Suppressor macrophage treated with lipopolysaccharide for 4 hours (primary cell): ENCODE measurements around the gene USP17L10.
"Not testable (repeated sequence)": the region's sequence is repeated elsewhere in the genome, so short reads cannot be mapped to it uniquely, and the experiment has no call there.

Experiments used
- DNase-seq: peaks from one replicate; pipeline ENCODE4 v3.0.0-alpha.2; 2020

USP17L10 gene

GRCh38 chr4:9210357-9210756, at the start of gene USP17L10:
Gene USP17L10 (plus strand): TSS chr4:9210657. CDS start chr4:9210657, 0 bp downstream.
- DNase-seq, result not testable (repeated sequence)

- DNase-seq, result not testable (repeated sequence)
These were observed 44.5 kb upstream of the USP17L10 start for GRCh38 chr4:9165990-9166389.

- DNase-seq, result not testable (repeated sequence)
These were observed 40.5 kb upstream of the USP17L10 start, which contains the start of gene FAM90A26 for GRCh38 chr4:9169791-9170459. Gene FAM90A26 (plus strand): TSS chr4:9170409. CDS start chr4:9173173, 2,764 bp downstream.

GRCh38 chr4:9214701-9215100, 4.2 kb downstream of the USP17L10 start:
- not testable (repeated sequence) for DNase-seq

GRCh38 chr4:9215105-9215504, 4.6 kb downstream of the USP17L10 start, which contains the start of gene USP17L11:
Gene USP17L11 (plus strand): TSS chr4:9215405. CDS start chr4:9215405, 0 bp downstream.
- not testable (repeated sequence) for DNase-seq

GRCh38 chr4:9219852-9220251, 9.4 kb downstream of the USP17L10 start, which contains the start of gene USP17L12:
Gene USP17L12 (plus strand): TSS chr4:9220152. CDS start chr4:9220152, 0 bp downstream.
- not testable (repeated sequence) for DNase-seq

GRCh38 chr4:9224596-9224995, 14.1 kb downstream of the USP17L10 start, which contains the start of gene USP17L13:
Gene USP17L13 (plus strand): TSS chr4:9224896. CDS start chr4:9224896, 0 bp downstream.
- not testable (repeated sequence) for DNase-seq

- not testable (repeated sequence) for DNase-seq
These were observed 19.8 kb downstream of the USP17L10 start for GRCh38 chr4:9230249-9230648.

- not testable (repeated sequence) for DNase-seq
These were observed 23.6 kb downstream of the USP17L10 start, which contains the start of gene USP17L15 for GRCh38 chr4:9234085-9234484. Gene USP17L15 (plus strand): TSS chr4:9234385. CDS start chr4:9234385, 0 bp downstream.

- not testable (repeated sequence) for DNase-seq
These were observed 28.0 kb downstream of the USP17L10 start for GRCh38 chr4:9238461-9238860.

- DNase-seq, result not testable (repeated sequence)
These were observed 33.1 kb downstream of the USP17L10 start, which contains the start of gene USP17L17 for GRCh38 chr4:9243579-9243978. Gene USP17L17 (plus strand): TSS chr4:9243879. CDS start chr4:9243879, 0 bp downstream.

GRCh38 chr4:9247953-9248680, 37.7 kb downstream of the USP17L10 start, which contains the start of gene USP17L18:
Gene USP17L18 (plus strand): TSS chr4:9248630. CDS start chr4:9248630, 0 bp downstream.
- DNase-seq, result not testable (repeated sequence)

- not testable (repeated sequence) for DNase-seq
These were observed 42.6 kb downstream of the USP17L10 start, which contains the start of gene USP17L19 for GRCh38 chr4:9253078-9253477. Gene USP17L19 (plus strand): TSS chr4:9253378. CDS start chr4:9253378, 0 bp downstream.

- DNase-seq, result not testable (repeated sequence)
These were observed 47.4 kb downstream of the USP17L10 start, which contains the start of gene USP17L20 for GRCh38 chr4:9257824-9258223. Gene USP17L20 (plus strand): TSS chr4:9258124. CDS start chr4:9258124, 0 bp downstream.
